Measurements from ENCODE around the gene IFNAR2. TPM values are rescaled to one million over a fixed set of nuclear protein-coding genes. Genes with fewer than 3 reads are reported as not detected.

The IFNAR2 gene
- total RNA-seq, 1 experiment from 2014 or later, result 12.3 TPM

GRCh38 chr21:33267250-33267649, 37.5 kb downstream of the IFNAR2 start:
- TF ChIP-seq EGR1 (IDR thresholded peaks at IDR 0.05; ENCODE audit: low read depth), result no peak
- TF ChIP-seq CEBPB (IDR thresholded peaks at IDR 0.05; ENCODE audit: low read depth), result no peak
- TF ChIP-seq, protein P1, sequence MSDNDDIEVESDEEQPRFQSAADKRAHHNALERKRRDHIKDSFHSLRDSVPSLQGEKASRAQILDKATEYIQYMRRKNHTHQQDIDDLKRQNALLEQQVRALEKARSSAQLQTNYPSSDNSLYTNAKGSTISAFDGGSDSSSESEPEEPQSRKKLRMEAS (IDR thresholded peaks at IDR 0.05), result no peak
- no peak for TF ChIP-seq ZFX (IDR thresholded peaks at IDR 0.05)
- TF ChIP-seq EZH2phosphoT487 (IDR thresholded peaks at IDR 0.05; ENCODE audit: borderline replicate concordance), result no peak
- TF ChIP-seq SIN3A (IDR thresholded peaks at IDR 0.05; ENCODE audit: low read depth), result no peak
- TF ChIP-seq, protein P2, sequence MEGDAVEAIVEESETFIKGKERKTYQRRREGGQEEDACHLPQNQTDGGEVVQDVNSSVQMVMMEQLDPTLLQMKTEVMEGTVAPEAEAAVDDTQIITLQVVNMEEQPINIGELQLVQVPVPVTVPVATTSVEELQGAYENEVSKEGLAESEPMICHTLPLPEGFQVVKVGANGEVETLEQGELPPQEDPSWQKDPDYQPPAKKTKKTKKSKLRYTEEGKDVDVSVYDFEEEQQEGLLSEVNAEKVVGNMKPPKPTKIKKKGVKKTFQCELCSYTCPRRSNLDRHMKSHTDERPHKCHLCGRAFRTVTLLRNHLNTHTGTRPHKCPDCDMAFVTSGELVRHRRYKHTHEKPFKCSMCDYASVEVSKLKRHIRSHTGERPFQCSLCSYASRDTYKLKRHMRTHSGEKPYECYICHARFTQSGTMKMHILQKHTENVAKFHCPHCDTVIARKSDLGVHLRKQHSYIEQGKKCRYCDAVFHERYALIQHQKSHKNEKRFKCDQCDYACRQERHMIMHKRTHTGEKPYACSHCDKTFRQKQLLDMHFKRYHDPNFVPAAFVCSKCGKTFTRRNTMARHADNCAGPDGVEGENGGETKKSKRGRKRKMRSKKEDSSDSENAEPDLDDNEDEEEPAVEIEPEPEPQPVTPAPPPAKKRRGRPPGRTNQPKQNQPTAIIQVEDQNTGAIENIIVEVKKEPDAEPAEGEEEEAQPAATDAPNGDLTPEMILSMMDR (IDR thresholded peaks at IDR 0.05 in 2 of 3, conservative IDR thresholded peaks at IDR 0.05 in 1 of 3; ENCODE audit: borderline replicate concordance in 1 of 3, insufficient read depth in 1 of 3, low read depth in 2 of 3, low read length in 2 of 3), result no peak
- TF ChIP-seq RAD21 (IDR thresholded peaks at IDR 0.05; ENCODE audit: low read depth), result no peak
- TF ChIP-seq POLR2AphosphoS5 (IDR thresholded peaks at IDR 0.05; ENCODE audit: low read depth, low read length), result no peak
- TF ChIP-seq ATF3 (IDR thresholded peaks at IDR 0.05), result no peak
- TF ChIP-seq, protein P3, sequence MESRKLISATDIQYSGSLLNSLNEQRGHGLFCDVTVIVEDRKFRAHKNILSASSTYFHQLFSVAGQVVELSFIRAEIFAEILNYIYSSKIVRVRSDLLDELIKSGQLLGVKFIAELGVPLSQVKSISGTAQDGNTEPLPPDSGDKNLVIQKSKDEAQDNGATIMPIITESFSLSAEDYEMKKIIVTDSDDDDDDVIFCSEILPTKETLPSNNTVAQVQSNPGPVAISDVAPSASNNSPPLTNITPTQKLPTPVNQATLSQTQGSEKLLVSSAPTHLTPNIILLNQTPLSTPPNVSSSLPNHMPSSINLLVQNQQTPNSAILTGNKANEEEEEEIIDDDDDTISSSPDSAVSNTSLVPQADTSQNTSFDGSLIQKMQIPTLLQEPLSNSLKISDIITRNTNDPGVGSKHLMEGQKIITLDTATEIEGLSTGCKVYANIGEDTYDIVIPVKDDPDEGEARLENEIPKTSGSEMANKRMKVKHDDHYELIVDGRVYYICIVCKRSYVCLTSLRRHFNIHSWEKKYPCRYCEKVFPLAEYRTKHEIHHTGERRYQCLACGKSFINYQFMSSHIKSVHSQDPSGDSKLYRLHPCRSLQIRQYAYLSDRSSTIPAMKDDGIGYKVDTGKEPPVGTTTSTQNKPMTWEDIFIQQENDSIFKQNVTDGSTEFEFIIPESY (IDR thresholded peaks at IDR 0.05; ENCODE audit: extremely low read depth, insufficient replicate concordance, low read length), result no peak
- no peak for TF ChIP-seq ELF1 (IDR thresholded peaks at IDR 0.05; ENCODE audit: borderline replicate concordance, low read depth)
- TF ChIP-seq CBX3 (IDR thresholded peaks at IDR 0.05; ENCODE audit: low read depth), result no peak
- no peak for TF ChIP-seq SRF (IDR thresholded peaks at IDR 0.05; ENCODE audit: low read depth)
- TF ChIP-seq FOSL1 (IDR thresholded peaks at IDR 0.05; ENCODE audit: low read depth), result no peak
- TF ChIP-seq, protein P4, sequence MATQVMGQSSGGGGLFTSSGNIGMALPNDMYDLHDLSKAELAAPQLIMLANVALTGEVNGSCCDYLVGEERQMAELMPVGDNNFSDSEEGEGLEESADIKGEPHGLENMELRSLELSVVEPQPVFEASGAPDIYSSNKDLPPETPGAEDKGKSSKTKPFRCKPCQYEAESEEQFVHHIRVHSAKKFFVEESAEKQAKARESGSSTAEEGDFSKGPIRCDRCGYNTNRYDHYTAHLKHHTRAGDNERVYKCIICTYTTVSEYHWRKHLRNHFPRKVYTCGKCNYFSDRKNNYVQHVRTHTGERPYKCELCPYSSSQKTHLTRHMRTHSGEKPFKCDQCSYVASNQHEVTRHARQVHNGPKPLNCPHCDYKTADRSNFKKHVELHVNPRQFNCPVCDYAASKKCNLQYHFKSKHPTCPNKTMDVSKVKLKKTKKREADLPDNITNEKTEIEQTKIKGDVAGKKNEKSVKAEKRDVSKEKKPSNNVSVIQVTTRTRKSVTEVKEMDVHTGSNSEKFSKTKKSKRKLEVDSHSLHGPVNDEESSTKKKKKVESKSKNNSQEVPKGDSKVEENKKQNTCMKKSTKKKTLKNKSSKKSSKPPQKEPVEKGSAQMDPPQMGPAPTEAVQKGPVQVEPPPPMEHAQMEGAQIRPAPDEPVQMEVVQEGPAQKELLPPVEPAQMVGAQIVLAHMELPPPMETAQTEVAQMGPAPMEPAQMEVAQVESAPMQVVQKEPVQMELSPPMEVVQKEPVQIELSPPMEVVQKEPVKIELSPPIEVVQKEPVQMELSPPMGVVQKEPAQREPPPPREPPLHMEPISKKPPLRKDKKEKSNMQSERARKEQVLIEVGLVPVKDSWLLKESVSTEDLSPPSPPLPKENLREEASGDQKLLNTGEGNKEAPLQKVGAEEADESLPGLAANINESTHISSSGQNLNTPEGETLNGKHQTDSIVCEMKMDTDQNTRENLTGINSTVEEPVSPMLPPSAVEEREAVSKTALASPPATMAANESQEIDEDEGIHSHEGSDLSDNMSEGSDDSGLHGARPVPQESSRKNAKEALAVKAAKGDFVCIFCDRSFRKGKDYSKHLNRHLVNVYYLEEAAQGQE (IDR thresholded peaks at IDR 0.05; ENCODE audit: low read depth), result no peak
- no peak for TF ChIP-seq POLR2A (IDR thresholded peaks at IDR 0.05; ENCODE audit: borderline replicate concordance, extremely low read depth, insufficient read depth, insufficient read length)
- no peak for TF ChIP-seq YY1 (IDR thresholded peaks at IDR 0.05; ENCODE audit: extremely low read depth, insufficient replicate concordance, low read depth, low read length)
- TF ChIP-seq ZNF274 (IDR thresholded peaks at IDR 0.05; ENCODE audit: low read depth, low read length), result no peak
- no peak for TF ChIP-seq SP1 (IDR thresholded peaks at IDR 0.05; ENCODE audit: low read depth)
- Histone ChIP-seq H3K79me2 (ENCODE audit: insufficient read depth, low read length) (no peaks in the 10 kb centered on the region), H3K27me3 (ENCODE audit: insufficient read depth, low read length) (no peaks in the 10 kb centered on the region), H2AFZ (ENCODE audit: low read depth, low read length, poor library complexity, severe bottlenecking) (no peak overlapping the region), H3K9ac (ENCODE audit: low read length) (peak overlapping the region; percentile 67; the same call in 1 of the 2 replicates), H3K4me3 (replicated peaks in 1 of 2; ENCODE audit: low read depth in 1 of 2, low read length in 2 of 2) (peak overlapping the region; percentile 79 to 85), H3K9me3 (ENCODE audit: control insufficient read depth in 1 of 2, insufficient read depth in 1 of 2, low read depth in 1 of 2, low read length in 2 of 2) (no peaks in the 10 kb centered on the region), H3K9me2 (ENCODE audit: insufficient read depth) (no peaks in the 10 kb centered on the region), H3K4me2 (ENCODE audit: low read length) (peak overlapping the region; percentile 76), H3K27ac (ENCODE audit: low read depth, low read length) (no peak overlapping the region), H3K36me3 (ENCODE audit: control insufficient read depth in 1 of 2, insufficient read depth in 2 of 2, low read length in 2 of 2) (no peaks in the 10 kb centered on the region; a peak in 1 of 4 replicates), H4K20me1 (ENCODE audit: insufficient read depth) (0 out of 2 replicates have a peak, but pooled peaks cover 4% of the 10 kb centered on the region), H3K4me1 (ENCODE audit: control insufficient read depth in 1 of 2, insufficient read depth in 2 of 2, low read length in 2 of 2) (peaks cover 15 to 34% of the 10 kb centered on the region in 2 experiments)
- BruUV-seq (replicated peaks), result no TSS peak
- ChIA-PET CTCF (no interaction called here), RAD21 (ENCODE audit: low non-redundant PET in 1 of 2, low total read pairs in 2 of 2, uncharacterized antibody in 2 of 2, unreplicated experiment in 2 of 2) (no interaction called here), POLR2A (interaction anchor here (2.2 kb wide), 1 partner anchor 58 kb away, joined by 6 read pairs; the partner anchor contains the start of gene IFNAR1)
- intact Hi-C loops (cut with micrococcal nuclease), result no loop called here
- no peak for DNase-seq (ENCODE audit: low read depth, low spot score)
- ATAC-seq, result no peak
